Measurements from ENCODE around the gene B4GALNT3.

Gene B4GALNT3

GRCh38 chr12:468671-469389 lies 9.1 kb downstream of the B4GALNT3 start:
- DNase-seq (ENCODE audit: low read depth) = no peak

GRCh38 chr12:470133-470532 lies 10.4 kb downstream of the B4GALNT3 start:
- DNase-seq (ENCODE audit: low read depth) = no peak

GRCh38 chr12:473198-473597 lies 13.5 kb downstream of the B4GALNT3 start:
- no peak for DNase-seq (ENCODE audit: low read depth)

- DNase-seq (ENCODE audit: low read depth) = no peak
These were observed 14.3 kb downstream of the B4GALNT3 start for GRCh38 chr12:473863-474577.

GRCh38 chr12:475286-475685 lies 15.5 kb downstream of the B4GALNT3 start:
- DNase-seq (ENCODE audit: low read depth) = no peak

GRCh38 chr12:479161-479560 lies 19.4 kb downstream of the B4GALNT3 start:
- no peak for DNase-seq (ENCODE audit: low read depth)

GRCh38 chr12:480831-481816 lies 21.4 kb downstream of the B4GALNT3 start:
- no peak for DNase-seq (ENCODE audit: low read depth)

- DNase-seq (ENCODE audit: low read depth) = no peak
These were observed 22.3 kb downstream of the B4GALNT3 start for GRCh38 chr12:482061-482460.

GRCh38 chr12:484096-484495 lies 24.4 kb downstream of the B4GALNT3 start:
- no peak for DNase-seq (ENCODE audit: low read depth)

- DNase-seq (ENCODE audit: low read depth) = no peak
These were observed 30.5 kb downstream of the B4GALNT3 start for GRCh38 chr12:490260-490659.

GRCh38 chr12:495466-495865 lies 35.7 kb downstream of the B4GALNT3 start:
- no peak for DNase-seq (ENCODE audit: low read depth)

- DNase-seq (ENCODE audit: low read depth) = no peak
These were observed 37.0 kb downstream of the B4GALNT3 start for GRCh38 chr12:496736-497135.

GRCh38 chr12:497501-498160 lies 37.9 kb downstream of the B4GALNT3 start:
- DNase-seq (ENCODE audit: low read depth) = no peak

GRCh38 chr12:499837-500458 lies 40.2 kb downstream of the B4GALNT3 start:
- no peak for DNase-seq (ENCODE audit: low read depth)

- DNase-seq (ENCODE audit: low read depth) = no peak
These were observed 42.1 kb downstream of the B4GALNT3 start for GRCh38 chr12:501722-502447.

- DNase-seq (ENCODE audit: low read depth) = no peak
These were observed 43.5 kb downstream of the B4GALNT3 start for GRCh38 chr12:503111-503761.

GRCh38 chr12:505221-505620 lies 45.5 kb downstream of the B4GALNT3 start:
- DNase-seq (ENCODE audit: low read depth) = no peak

GRCh38 chr12:507391-507796 lies 47.7 kb downstream of the B4GALNT3 start:
- DNase-seq (ENCODE audit: low read depth) = no peak

GRCh38 chr12:508145-508544 lies 48.4 kb downstream of the B4GALNT3 start:
- DNase-seq (ENCODE audit: low read depth) = no peak

GRCh38 chr12:508795-509194 lies 49.1 kb downstream of the B4GALNT3 start:
- no peak for DNase-seq (ENCODE audit: low read depth)
